ENCODE measurements around the gene FGF4.

DNA sequence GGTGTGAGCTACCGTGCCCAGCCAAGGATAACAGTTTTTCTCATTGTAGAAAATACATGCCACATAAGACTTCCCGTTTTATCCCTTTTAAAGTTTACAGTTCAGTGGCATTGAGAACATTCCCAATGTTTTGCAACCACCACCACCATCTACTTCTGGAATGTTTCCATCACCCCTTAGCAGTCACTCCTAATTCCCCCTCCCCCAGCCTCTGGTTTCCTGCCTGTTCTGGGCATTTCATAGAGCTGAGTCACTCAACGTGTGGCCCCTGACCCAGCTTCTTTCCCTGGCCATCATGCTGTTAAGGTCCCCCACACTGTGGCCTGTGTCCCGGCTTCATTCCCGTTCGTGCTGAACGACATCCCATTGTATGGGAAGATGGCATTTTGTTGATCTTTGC, 30.7 kb downstream of the FGF4 start:
- TF ChIP-seq, protein P1, sequence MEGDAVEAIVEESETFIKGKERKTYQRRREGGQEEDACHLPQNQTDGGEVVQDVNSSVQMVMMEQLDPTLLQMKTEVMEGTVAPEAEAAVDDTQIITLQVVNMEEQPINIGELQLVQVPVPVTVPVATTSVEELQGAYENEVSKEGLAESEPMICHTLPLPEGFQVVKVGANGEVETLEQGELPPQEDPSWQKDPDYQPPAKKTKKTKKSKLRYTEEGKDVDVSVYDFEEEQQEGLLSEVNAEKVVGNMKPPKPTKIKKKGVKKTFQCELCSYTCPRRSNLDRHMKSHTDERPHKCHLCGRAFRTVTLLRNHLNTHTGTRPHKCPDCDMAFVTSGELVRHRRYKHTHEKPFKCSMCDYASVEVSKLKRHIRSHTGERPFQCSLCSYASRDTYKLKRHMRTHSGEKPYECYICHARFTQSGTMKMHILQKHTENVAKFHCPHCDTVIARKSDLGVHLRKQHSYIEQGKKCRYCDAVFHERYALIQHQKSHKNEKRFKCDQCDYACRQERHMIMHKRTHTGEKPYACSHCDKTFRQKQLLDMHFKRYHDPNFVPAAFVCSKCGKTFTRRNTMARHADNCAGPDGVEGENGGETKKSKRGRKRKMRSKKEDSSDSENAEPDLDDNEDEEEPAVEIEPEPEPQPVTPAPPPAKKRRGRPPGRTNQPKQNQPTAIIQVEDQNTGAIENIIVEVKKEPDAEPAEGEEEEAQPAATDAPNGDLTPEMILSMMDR (conservative IDR thresholded peaks at IDR 0.05; ENCODE audit: low read length): no peak
- no peak for TF ChIP-seq EZH2phosphoT487 (IDR thresholded peaks at IDR 0.05; ENCODE audit: borderline replicate concordance, low read depth, low read length)
